Kidney tubule cell (primary cell): Measurements from ENCODE around the gene C5orf58.

Source experiments
- DNase-seq: peaks from one replicate; pipeline ENCODE4 v3.0.0-alpha.2; 2018; ENCODE audit warnings: low spot score

Gene C5orf58

GRCh38 chr5:170283296-170283695, 50.5 kb downstream of the C5orf58 start:
- DNase-seq: no peak

GRCh38 chr5:170284231-170284630, 51.4 kb downstream of the C5orf58 start:
- no peak for DNase-seq

- no peak for DNase-seq
Observed at GRCh38 chr5:170285181-170285580, 52.4 kb downstream of the C5orf58 start.

- no peak for DNase-seq
Observed at GRCh38 chr5:170286386-170286925, 53.7 kb downstream of the C5orf58 start.

GRCh38 chr5:170287532-170287931, 54.7 kb downstream of the C5orf58 start:
- DNase-seq: no peak

GRCh38 chr5:170288151-170288550, 55.4 kb downstream of the C5orf58 start:
- DNase-seq: no peak

GRCh38 chr5:170288551-170288950, 55.8 kb downstream of the C5orf58 start:
- DNase-seq: no peak

GRCh38 chr5:170289121-170289520, 56.3 kb downstream of the C5orf58 start:
- DNase-seq: no peak

GRCh38 chr5:170289764-170290163, 57.0 kb downstream of the C5orf58 start:
- DNase-seq: no peak

- no peak for DNase-seq
Observed at GRCh38 chr5:170290498-170290897, 57.7 kb downstream of the C5orf58 start.

GRCh38 chr5:170292179-170293104, 59.7 kb downstream of the C5orf58 start:
- DNase-seq: no peak

GRCh38 chr5:170293273-170293672, 60.5 kb downstream of the C5orf58 start:
- DNase-seq: no peak

- no peak for DNase-seq
Observed at GRCh38 chr5:170294057-170294456, 61.3 kb downstream of the C5orf58 start.

GRCh38 chr5:170294556-170294955, 61.8 kb downstream of the C5orf58 start:
- no peak for DNase-seq
